COR-L47 (cell line): ENCODE measurements around the gene TLL2.

ENCODE experiments used
- DNase-seq: peaks from one replicate; lab custom pipeline; 2025; lab: John Stamatoyannopoulos, UW

TLL2 gene

DNA sequence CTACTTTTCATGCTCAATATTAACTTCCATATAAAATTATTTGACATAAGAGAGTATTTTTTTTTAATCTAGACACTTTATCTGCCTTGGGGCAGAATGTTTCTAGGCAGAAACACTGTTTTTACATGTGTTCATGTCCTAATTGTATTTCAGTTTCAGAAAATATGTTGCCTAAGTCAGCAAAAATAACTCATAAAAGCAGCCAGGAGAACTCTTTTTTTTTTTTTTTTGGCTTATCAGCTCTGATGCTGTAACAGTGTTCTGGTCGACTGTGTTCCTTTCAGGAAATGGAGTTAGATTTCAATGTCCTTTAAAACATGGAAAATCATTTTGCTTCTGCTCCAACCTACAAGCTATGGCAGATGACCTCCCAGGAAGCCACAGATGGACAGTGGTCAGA lies 91.7 kb downstream of the TLL2 start:
- DNase-seq, result no peak

DNA sequence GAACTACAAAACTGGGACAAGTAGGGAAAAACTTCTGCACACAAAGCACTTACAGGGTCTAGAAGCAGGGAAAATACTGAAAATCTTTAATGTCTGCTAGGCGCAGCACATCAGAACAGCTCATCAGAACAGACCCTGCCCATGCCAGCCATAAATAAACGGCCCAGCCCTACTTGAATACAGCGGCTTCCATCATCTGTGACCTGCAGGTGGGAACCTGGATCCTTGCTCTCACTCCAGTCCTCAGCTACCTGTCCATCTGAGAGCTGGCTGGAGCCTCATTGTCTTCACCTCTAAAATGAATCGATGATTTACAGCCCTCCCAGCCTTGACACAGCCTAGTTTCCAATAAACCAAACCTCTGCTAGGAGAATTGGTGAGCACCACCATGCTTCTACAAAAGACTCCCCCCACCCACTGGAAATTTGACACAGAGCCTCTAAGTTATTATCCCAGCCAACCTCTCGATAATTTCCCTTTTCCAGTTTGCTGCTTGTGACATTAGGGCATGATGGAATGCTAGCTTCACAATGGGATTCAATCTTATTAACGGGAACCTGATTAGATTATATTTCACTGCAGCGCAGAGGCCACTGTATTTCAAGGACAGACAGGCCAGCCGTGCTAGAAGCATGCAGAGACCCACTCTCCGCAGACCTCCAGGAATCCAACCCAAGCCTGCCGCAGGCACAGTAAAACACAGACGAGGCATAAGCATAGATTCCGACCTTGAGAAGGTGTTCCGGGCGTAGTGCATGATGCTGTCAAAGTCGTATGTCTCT lies 93.3 kb downstream of the TLL2 start:
- no peak for DNase-seq

DNA sequence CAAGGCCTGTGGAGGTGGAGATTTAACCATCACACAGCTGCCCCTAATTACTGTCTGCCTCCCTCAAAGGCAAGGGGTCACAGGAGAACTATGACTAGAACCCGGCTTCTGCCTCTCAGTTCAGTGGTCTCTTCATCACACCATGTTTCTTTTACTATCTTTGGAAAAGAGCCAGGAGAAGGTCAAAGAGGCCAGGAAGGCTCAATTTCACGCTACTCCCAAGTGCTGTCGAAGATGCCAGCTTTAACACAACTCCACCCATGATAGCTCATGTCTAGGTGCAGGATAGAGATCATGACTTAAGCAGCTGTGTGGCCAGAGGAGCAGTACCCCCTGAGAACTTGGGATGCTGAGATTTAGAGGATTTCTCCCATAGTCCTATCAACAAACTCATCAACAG lies 94.4 kb downstream of the TLL2 start:
- DNase-seq, result no peak

DNA sequence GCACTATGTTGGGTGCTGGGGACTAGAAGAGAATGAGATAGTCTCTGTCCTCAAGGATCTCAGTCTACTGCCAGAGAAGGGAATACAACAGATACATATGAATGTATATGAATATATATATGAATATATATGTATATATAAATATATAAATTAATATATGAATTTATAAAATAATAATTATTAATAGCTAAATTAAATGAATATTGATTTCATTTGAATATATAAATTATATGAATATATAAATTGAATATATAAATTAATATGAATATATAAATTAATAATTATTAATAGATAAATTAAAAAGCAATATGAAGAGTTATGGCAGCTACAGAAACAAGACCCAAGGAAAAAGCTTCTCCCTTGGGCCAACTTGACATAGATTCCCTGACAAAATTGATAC lies 95.1 kb downstream of the TLL2 start:
- DNase-seq, result no peak

DNA sequence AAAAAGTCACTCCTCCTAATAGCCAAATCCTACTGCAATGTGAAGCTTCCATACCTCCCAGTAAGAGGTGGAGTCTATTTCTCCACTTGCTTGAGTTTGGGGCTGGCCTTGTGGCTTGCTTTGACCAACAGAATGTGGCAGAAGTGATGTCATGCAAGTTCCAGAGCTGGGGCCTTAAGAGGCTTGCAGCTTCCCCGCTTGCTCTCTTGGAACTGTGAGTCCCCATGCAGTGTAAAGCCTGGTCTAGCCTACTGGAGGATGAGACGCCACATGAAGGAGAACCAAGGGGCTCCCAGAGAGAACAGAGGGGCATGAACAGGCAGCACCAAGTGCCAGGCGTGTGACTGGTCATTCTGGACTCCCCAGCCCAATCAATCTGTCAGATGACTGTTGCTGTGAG lies 96.3 kb downstream of the TLL2 start:
- no peak for DNase-seq

DNA sequence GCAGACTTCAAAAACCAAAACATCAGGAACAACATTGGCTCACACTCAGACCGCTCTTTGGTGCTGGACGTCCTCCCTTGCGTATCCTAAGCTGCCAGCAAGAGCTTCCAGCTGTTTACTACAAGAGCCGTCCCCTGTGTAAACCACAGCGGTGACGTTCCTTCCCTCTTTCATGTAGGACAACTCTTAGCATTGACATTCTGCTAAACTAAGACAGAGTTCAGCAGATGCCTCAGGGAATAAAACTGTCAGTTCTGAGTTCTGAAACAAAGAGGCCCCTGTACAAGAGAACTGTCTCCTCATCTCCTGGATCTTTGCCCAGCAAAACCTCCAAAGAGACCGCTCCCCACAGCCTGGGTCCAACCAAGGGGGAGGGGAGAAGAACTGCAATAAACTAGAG lies 97.1 kb downstream of the TLL2 start:
- DNase-seq, result no peak

DNA sequence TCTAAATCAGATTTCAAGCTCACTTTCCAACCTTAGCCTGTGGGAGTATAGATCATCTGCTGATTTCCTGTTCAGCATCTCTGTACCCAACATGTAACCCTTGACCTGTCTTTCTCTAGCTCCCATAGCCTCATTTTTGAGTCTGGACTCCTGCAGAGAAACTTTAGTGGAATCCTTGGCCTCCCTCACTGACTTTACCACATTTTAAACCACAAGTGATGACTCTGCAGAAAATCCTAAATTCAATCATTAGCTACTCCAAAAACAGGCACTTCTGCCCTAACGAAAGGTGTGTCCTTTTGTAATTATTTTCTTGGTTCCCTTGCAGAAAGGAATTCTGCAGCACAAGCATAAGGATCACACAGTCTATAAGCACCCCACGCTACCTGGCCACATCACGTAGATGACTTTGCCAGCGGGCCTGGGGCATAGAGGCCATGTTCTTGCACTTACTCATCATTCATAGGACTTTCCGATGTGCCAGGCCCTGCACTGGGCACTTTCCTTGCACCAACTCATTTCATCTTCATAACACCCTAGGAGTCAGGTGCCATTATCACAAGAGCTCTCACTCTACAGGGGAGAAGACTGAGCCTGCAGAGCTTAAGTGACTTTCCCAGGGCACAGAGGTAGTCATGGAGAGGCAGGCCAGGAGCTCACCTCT lies 97.7 kb downstream of the TLL2 start:
- DNase-seq, result no peak

DNA sequence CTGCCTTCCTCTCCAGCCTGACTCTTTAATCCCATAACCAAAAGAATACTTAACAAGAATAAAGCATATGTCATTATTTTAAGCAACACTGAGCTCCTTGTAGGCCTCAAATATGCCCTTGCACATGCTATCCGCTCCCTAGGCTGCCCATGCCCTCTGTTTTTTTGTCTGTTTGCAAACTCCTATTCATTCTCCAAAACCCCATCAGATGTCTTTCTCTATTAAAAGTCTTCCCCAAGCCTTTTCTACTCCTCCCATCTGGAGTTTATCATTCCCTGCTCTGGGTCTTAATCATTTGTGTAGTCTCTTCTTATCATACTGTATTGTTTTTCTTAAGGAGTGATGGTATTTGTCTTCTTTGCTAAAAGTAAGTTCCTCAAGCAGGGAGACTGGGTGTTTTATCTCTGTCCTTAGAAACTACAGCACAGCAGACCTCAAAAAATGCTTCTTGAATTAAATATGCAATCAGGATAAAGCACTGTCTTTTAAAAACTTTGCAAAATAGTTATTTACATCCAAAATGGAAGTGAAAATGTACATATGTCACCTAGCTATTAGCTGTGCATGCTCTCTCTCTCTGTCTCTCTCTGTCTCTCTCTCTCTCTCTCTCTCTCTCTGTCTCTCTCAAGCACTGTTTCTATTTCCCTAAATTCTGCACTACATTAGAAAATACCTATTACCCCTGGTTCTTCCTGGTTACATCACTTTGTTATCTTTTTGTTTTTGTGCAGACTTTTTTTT lies 98.4 kb downstream of the TLL2 start:
- no peak for DNase-seq

DNA sequence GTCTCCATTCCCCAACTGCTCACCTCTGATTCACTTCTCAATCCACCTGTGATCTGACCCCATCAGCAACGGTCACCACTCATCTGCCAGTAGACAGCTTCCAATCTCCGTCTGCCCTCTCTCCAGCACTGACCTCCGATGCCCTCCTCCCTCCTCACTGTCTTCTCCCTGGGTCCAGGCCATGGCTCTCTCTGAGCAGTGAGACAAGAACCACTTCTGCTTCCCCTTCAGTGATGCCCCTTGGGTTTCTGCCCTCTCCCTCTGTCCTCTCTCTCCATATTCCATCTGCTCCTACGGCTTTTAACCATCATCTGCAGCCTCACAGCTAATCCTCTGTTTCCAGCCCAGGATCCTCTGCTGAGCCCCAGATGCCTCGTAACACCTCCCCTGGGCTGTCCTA lies 99.4 kb downstream of the TLL2 start:
- DNase-seq, result no peak

DNA sequence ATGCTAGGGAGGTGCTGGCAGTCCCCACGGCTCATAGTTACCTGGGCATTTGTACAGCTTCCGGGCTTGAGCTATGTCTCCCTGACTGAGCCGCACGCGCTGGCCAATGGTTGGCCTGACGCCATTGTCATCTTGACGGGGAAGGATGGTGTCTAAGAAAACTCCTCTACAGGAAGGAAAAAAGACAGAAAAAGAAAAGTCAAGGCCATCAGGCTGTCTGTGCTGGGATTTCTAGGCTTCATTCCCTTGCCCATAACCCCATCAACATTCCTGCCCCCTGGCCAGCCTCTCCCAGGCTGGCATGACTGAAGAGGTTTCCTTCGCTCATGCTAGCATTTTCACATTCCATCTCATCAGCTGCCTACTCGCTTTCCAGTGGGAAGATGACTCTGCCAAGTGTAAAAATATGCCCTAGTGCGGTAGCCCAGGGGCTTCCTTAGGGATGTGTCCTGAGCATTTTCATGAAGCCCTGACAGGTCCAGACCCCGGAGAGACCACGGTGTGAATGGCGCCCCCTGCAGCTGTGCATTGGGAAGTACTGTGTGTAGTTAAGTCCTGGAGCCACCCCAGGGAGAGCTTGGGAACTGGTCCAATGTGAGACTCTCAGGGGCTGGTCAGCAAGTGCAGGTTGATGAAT lies 100.5 kb downstream of the TLL2 start:
- no peak for DNase-seq

DNA sequence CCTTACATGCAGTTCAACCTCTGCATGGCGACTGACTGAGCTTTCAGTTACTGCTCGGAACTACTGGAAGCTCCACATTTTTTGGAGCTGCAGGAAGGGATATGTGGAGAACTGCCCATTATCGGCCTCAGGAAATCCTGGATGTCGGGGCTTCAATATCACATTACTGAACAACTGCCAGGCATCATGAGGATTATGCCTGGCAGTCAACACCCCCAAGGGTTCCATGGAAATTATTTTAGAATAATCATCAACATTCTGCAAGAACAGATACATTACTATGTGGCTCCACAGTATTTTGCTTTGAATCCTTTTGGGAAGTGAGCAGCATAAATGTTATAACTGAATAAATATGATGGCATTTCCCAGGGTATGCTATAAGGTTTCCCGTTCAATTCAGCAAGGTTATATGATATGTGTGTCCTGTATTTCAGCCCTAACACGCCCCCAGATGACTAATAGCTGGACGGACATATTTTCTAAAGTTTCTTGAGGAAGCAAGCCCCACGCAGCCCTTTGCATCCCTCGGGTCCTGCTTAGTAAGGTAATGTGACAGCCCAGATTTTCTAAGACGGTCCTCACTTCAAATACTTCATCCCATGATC lies 101.9 kb downstream of the TLL2 start:
- no peak for DNase-seq

DNA sequence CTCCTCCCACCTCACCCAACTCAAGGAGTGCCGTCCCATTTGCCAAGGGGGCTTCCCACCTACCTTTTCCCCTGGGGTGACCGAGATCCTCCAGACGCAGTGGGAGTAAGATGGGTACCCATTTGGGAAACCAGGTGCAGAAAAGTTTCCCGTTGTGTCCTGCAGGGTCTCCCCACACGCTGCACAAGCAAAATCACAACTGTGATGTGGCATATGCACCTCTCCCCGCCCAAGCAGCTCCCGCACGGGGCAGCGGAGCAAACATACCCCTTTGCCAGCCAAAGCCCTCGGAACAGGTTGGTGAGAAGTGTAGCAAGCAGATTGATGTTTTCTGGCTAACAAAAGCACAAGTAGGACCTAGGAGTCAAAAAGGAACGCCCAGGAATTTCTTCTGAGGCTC lies 103.4 kb downstream of the TLL2 start:
- no peak for DNase-seq

DNA sequence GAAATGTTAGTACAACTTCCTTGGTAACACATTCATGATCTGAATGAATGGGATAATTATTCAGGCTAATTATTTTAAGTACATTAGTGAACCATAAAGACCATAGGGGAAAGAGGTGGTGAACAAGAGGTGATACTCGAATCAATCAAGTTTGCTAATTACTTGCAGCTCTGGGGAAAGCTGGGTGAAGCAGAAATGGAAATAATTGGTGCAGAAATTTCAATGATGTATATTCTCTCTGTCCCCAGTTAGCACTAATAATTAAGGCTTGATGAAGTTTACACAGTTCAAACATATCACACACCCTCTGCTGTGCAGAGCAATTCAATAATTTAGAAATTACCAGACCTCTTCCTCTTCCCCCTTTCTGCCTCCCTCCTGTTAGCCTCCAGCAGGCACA lies 105.5 kb downstream of the TLL2 start:
- no peak for DNase-seq

DNA sequence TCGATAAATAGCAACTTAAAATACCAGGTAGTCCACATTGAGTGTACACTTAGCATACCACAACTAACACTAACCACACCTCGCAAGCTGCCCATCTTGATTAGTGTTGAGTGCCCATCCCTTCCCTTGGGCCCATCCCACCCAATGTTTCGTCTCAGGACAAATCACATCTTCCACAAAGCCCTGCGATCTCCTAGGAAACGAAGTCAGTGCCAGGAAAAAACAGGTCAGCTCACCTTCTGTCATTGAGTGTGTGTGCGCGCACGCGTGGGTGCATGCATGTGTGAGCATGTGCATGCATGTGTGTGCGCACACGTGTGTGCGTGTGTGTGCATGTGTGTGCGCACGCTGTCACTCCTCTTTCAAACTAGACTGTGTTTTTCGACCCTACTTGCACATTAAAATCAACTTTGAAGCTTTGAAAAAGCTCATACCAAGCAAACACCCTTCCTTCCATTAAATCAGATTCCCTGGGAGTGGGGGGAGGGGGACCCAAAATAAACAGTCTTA lies 106.1 kb downstream of the TLL2 start:
- DNase-seq, result no peak

DNA sequence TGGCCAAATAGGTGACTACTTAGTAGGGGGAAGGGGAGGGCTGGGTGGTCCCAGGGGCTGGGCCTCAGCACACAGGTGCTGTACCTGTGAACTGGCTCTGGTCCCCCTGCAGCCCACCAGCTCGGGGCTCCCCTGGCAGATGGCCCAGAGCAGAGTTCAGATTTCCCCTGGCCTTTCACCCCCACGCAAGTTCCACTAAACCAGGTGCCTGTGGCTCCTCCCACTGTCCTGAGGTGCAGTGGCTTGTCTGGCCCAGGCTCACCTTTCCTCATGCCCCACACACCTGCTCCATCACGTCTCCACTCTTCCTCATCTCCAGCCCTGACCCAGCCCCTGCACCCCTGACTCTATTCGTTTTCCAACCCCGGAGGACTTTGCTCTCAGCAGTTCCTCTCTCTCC lies 107.6 kb downstream of the TLL2 start:
- no peak for DNase-seq

DNA sequence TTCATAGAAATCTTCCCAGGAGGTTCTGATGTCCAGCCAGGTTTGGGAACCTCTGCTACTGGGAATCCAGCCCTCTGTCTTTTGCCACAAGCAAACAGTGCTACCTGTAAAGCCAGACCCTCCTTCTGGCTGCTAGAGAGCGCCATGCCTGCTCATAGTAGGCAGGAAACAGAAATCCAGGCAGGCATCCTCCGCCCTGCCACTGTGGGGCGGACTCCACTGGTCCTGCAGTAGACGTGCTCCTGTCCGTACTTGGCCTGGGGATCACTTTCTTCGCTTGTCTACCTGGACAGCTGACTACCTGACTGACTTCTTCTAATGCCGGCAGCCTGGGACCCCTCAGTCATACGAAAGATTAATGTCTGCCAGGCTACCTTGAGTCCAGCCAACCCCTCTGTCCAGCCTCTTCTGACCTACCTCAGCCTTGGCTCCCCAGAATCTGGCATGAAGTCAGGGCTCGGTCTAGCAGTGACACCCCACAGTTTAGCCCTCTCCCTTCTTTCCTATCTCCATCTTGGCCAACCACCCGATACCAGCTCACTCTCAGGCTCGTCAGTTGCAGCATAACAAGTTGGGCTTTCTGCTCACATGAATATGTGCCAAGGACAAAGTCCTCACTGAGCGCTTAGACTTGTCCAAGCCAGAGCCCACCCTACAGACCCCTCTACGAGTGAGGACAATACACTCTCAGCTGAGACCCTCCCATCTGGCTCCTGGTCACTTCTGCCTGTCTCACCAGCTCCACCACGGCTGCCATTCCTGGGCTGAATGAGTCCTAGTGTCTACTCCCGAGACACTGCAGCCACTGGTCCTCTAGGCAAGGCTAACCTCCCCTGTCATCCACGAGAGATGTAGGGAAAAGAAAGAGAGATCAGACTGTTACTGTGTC lies 111.1 kb downstream of the TLL2 start:
- DNase-seq, result no peak

DNA sequence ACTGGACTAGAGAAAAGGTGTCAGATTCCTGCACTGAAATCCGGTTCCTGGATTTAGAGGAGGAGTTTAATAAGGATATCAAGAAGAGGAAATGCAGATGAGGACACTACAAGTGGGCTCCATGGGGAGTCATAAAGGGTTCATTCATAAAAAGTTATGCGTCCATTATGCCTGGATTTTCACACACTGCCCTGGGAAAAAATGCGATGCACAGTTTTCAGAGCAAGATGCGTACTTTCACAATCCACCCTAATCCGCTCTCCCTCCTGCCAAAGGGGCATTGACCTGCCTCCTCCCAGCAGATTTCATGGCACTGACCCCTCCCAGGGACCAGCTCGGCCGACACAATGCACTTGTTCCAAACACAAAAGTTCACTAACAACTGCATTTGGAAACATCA lies 112.7 kb downstream of the TLL2 start:
- no peak for DNase-seq

DNA sequence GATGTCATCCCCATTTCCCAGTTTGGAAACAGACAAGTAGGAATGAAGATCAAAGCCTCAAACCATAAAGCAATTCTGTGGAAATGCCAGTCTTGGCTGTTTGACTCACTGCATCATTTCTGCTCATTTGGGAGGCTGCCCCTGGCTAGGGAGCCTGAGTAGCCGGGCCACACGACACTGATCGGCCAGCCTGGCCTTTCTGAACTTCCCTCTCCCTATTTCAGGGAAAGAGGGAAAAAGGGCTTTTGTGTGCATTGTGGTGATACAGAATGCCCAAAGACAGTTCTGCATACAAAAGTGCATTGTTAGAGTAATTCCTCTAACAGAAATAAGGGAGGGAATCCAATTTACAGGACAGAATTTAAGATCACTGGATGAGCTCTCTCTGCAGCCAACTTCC lies 113.3 kb downstream of the TLL2 start:
- no peak for DNase-seq

DNA sequence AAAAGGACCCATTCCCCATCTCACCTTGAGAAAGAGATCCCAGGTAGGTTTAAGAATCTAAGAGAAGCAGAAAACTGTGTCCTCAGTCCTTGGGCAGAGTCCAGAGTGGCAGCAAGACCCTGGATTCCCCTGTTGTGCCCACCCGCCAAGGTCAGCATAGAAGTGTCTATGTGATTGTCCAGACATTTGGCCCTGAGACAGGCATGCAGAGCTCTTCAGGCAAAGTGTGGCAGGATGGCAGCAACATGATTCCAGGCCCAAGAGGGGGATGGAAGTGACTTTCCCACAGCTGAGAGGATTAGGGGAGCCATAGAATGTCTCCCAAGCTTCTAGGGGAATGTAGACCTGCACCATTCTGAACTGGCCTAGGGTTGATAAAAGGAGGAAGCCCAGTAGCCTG lies 115.8 kb downstream of the TLL2 start:
- no peak for DNase-seq

DNA sequence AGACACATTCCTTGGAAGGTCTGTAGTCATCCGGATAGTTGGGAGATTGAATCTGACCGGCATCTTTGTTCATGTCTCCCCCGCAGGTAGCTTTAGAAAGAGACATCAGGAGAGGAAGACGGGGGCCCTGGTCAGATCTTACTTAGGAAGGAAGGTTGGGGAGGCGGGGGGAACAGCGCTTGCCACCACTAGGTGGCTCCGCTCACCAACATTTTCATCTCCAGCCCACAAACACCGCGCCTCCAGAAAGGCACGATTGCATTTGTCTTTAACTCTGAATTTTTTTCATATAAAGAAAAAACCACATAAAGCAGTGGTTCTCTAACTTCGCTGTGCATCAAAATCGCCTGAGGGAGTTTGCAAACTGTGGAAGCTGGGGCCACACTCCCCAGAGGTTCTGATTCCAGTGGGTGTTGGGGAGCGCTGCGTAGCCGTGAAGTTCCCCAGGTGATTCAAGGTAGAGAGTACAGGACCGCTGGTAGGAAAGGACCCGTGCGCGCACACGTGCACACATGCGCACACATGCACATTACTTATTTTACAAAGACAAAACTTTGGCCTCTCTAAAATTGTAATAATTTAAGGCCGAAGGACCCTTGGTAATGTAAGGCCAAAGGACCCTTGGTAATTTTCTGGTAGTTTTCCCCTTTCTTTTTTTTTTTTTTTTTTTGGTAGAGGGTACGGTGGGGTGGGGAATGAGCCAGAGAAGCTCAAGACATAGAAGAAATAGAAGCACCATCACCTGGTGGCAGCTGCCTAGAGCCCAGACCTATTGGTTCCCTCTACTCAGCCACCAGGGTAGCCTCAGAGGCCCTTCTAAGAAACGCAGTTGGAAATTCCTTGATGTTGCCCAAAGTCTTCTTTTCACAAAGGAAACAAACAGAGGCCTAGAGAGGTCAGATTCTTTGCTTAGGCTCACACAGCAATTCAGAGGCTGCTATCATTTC lies 117.5 kb downstream of the TLL2 start:
- DNase-seq, result no peak
